C4-2B (cell line): Measurements from ENCODE around the gene CALR3.

ENCODE experiments used
- H3K27ac ChIP-seq: fragments of 450-650 bp; 2 replicates; pipeline ENCODE4 v1.5.1; 2017
- CTCF ChIP-seq: fragments of 450-650 bp; conservative IDR thresholded peaks from 2 replicates; pipeline ENCODE4 v1.5.1; 2017; ENCODE audit warnings: mild to moderate bottlenecking
- ZFX ChIP-seq: fragments of 450-650 bp; IDR thresholded peaks from 2 replicates; pipeline ENCODE4 v1.6.1; 2017

The CALR3 gene

GRCh38 chr19:16529466-16530144 lies 33.6 kb upstream of the CALR3 start:
- TF ChIP-seq ZFX, result no peak
- no peak for TF ChIP-seq CTCF
- H3K27ac ChIP-seq, result no peak overlapping the region

GRCh38 chr19:16527971-16528521 lies 32.1 kb upstream of the CALR3 start:
- TF ChIP-seq ZFX (no peak), CTCF (no peak; the same call in 1 of the 2 replicates)
- no peak overlapping the region for H3K27ac ChIP-seq

GRCh38 chr19:16527334-16527935 lies 31.5 kb upstream of the CALR3 start:
- no peak overlapping the region for H3K27ac ChIP-seq
- TF ChIP-seq ZFX (no peak), CTCF (no peak)

- TF ChIP-seq CTCF (no peak), ZFX (no peak)
- H3K27ac ChIP-seq, result no peak overlapping the region
These were observed 29.9 kb upstream of the CALR3 start for GRCh38 chr19:16525751-16526481.

GRCh38 chr19:16524991-16525734 lies 29.2 kb upstream of the CALR3 start:
- no peak overlapping the region for H3K27ac ChIP-seq
- TF ChIP-seq CTCF (no peak), ZFX (no peak)

- no peak overlapping the region for H3K27ac ChIP-seq
- TF ChIP-seq ZFX (no peak), CTCF (no peak)
These were observed 26.8 kb upstream of the CALR3 start for GRCh38 chr19:16522559-16523377.
